SK-N-MC (cell line): ENCODE measurements around the gene OLFML3.
A peak's percentile ranks its signal among the peaks of the same experiment; 100 is the strongest.

Experiments used
- DNase-seq: peaks from one replicate; pipeline ENCODE4 v3.0.0-alpha.2; 2011; ENCODE audit warnings: low read depth, low spot score
- H3K27ac ChIP-seq: fragments of 200-600 bp; sonication (generic); 2 replicates; pipeline ENCODE4 v1.5.1; 2016; ENCODE audit warnings: mixed run types
- H3K36me3 ChIP-seq: fragments of 200-600 bp; sonication (generic); 2 replicates; pipeline ENCODE4 v1.6.1; 2017; ENCODE audit warnings: antibody characterized with exemption, low read length, mixed read lengths; ENCODE audit not compliant: insufficient read depth
- H3K4me3 ChIP-seq: fragments of 200-600 bp; sonication (generic); 2 replicates; pipeline ENCODE4 v1.5.1; 2016
- H3K9ac ChIP-seq: fragments of 200-600 bp; sonication (generic); 2 replicates; pipeline ENCODE4 v1.8.0; 2017; ENCODE audit warnings: mixed run types, mixed read lengths; ENCODE audit not compliant: insufficient read length
- H3K9me3 ChIP-seq: fragments of 200-600 bp; sonication (generic); 2 replicates; pipeline ENCODE4 v1.6.1; 2017; ENCODE audit warnings: low read depth, mild to moderate bottlenecking, antibody characterized with exemption, low read length, moderate library complexity, mixed read lengths
- EZH2 ChIP-seq: fragments of 200-600 bp; sonication (generic); IDR thresholded peaks from one replicate; pipeline ENCODE4 v1.6.1; 2017; ENCODE audit warnings: antibody characterized with exemption
- FOXP2 ChIP-seq: optimal IDR thresholded peaks from 2 replicates; pipeline ENCODE3; 2011; ENCODE audit warnings: mild to moderate bottlenecking, moderate library complexity; ENCODE audit not compliant: insufficient read depth; ENCODE audit errors: extremely low read length, control extremely low read depth
- POLR2AphosphoS5 ChIP-seq: IDR thresholded peaks from 2 replicates; pipeline ENCODE4 v1.6.1; 2012; ENCODE audit warnings: mild to moderate bottlenecking, low read depth, low read length, borderline replicate concordance

OLFML3 gene

DNA sequence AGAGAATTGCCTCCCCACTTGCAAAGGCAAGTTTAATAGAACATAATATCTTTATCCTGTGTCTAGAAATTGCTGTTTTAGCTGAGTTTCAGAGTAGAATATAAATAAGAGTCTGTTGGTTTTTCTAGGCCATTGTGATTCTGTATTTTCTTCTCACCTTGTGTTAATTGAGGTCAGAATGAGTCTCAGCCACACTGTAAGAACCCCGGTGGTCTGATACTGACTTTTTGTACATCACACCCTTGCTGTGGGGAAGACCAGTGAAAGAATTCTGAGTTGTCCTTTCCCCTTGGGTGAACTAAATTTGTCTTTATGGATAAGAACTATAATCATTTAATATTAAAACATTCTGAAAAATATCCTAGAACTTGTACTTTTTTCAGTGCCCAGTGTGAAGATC, 43.3 kb upstream of the OLFML3 start:
- no peak for TF ChIP-seq POLR2AphosphoS5
- Histone ChIP-seq H3K4me3 (no peak overlapping the region), H3K9me3 (no peaks in the 10 kb centered on the region), H3K27ac (peak overlapping the region; percentile 16; the same call in 1 of the 2 replicates), H3K36me3 (peaks cover 29% of the 10 kb centered on the region), H3K9ac (no peak overlapping the region)
- DNase-seq, result no peak

- TF ChIP-seq EZH2, result no peak
- no peak for TF ChIP-seq FOXP2
- TF ChIP-seq POLR2AphosphoS5, result no peak
- no peaks in the 10 kb centered on the region for H3K9me3 ChIP-seq
- peak overlapping the region; percentile 8 for H3K9ac ChIP-seq
- no peak for DNase-seq
- no peak overlapping the region for H3K4me3 ChIP-seq
- peaks cover 37% of the 10 kb centered on the region for H3K36me3 ChIP-seq
- 0 out of 2 replicates have a peak overlapping the region, but pooled peaks have one; percentile 26 for H3K27ac ChIP-seq
These were observed 42.1 kb upstream of the OLFML3 start for GRCh38 chr1:113937146-113937545.

GRCh38 chr1:113938192-113938591, 41.1 kb upstream of the OLFML3 start:
- Histone ChIP-seq H3K9me3 (no peaks in the 10 kb centered on the region), H3K36me3 (peaks cover 46% of the 10 kb centered on the region), H3K27ac (peak overlapping the region; percentile 40; the same call in 1 of the 2 replicates), H3K4me3 (no peak overlapping the region), H3K9ac (no peak overlapping the region)
- DNase-seq, result no peak
- no peak for TF ChIP-seq EZH2
- no peak for TF ChIP-seq POLR2AphosphoS5
- no peak for TF ChIP-seq FOXP2

DNA sequence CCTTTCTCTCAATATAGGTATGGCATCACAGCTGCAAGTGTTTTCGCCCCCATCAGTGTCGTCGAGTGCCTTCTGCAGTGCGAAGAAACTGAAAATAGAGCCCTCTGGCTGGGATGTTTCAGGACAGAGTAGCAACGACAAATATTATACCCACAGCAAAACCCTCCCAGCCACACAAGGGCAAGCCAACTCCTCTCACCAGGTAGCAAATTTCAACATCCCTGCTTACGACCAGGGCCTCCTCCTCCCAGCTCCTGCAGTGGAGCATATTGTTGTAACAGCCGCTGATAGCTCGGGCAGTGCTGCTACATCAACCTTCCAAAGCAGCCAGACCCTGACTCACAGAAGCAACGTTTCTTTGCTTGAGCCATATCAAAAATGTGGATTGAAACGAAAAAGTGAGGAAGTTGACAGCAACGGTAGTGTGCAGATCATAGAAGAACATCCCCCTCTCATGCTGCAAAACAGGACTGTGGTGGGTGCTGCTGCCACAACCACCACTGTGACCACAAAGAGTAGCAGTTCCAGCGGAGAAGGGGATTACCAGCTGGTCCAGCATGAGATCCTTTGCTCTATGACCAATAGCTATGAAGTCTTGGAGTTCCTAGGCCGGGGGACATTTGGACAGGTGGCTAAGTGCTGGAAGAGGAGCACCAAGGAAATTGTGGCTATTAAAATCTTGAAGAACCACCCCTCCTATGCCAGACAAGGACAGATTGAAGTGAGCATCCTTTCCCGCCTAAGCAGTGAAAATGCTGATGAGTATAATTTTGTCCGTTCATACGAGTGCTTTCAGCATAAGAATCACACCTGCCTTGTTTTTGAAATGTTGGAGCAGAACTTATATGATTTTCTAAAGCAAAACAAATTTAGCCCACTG, 38.7 kb upstream of the OLFML3 start:
- no peak for TF ChIP-seq FOXP2
- no peak for TF ChIP-seq POLR2AphosphoS5
- TF ChIP-seq EZH2, result no peak
- peak overlapping the region; percentile 81 for H3K27ac ChIP-seq
- no peak overlapping the region for H3K9ac ChIP-seq
- no peak overlapping the region for H3K4me3 ChIP-seq
- peaks cover 52% of the 10 kb centered on the region for H3K36me3 ChIP-seq
- no peak for DNase-seq
- H3K9me3 ChIP-seq, result peaks cover 11% of the 10 kb centered on the region; the same call in 1 of the 2 replicates

DNA sequence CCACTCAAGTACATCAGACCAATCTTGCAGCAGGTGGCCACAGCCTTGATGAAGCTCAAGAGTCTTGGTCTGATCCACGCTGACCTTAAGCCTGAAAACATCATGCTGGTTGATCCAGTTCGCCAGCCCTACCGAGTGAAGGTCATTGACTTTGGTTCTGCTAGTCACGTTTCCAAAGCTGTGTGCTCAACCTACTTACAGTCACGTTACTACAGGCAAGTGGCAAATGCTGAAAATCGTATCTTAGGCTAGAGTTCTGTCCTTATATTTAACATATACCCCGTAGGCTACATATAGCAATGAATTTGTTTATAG, 38.1 kb upstream of the OLFML3 start:
- Histone ChIP-seq H3K9ac (no peak overlapping the region), H3K27ac (0 out of 2 replicates have a peak overlapping the region, but pooled peaks have one; percentile 21)
- no peak for TF ChIP-seq FOXP2
- no peak for TF ChIP-seq POLR2AphosphoS5
- no peak for TF ChIP-seq EZH2

GRCh38 chr1:113942527-113942926, 36.7 kb upstream of the OLFML3 start:
- Histone ChIP-seq H3K36me3 (peaks cover 57% of the 10 kb centered on the region), H3K27ac (no peak overlapping the region), H3K9ac (no peak overlapping the region), H3K4me3 (no peak overlapping the region), H3K9me3 (peaks cover 11% of the 10 kb centered on the region; the same call in 1 of the 2 replicates)
- no peak for DNase-seq
- TF ChIP-seq POLR2AphosphoS5 (no peak), FOXP2 (no peak), EZH2 (no peak)

More for the DNA sequence above, 38.1 kb upstream of the OLFML3 start:
- no peak for DNase-seq
- H3K9me3 ChIP-seq, result peaks cover 11% of the 10 kb centered on the region; the same call in 1 of the 2 replicates
- H3K36me3 ChIP-seq, result peaks cover 57% of the 10 kb centered on the region
- H3K4me3 ChIP-seq, result no peak overlapping the region

DNA sequence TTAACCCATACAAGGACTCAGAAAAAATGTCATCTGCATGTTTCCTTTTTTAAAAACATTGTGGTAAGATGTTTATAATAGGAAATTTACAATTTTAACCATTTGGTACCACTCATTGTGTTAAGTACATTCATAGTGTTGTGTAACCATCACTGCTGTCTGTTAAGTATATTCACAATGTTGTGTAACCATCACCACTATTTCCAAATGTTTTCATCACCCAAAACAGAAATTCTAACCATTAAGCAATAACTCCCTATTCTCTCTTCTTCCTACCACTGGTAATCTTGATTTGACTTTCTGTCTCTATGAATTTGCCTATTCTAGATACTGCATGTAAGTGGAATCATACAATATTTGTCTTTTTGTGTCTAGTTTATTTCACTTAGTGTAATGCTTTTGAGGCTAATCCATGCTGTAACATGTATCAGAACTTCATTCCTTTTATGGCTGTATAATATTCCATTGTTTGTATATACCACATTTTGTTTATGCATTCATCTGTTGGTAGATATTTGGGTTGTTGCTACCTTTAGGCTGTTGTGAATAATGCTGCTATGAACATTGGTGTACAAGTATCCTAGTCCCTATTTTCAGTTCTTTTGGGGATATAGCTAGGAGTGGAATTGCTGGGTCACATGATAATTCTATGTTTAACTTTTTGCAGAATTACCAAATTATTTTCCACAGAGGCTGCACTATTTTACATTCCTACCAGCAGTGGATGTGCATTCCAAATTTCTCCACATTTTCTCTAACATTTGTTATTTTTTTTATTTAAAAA, 36.1 kb upstream of the OLFML3 start:
- no peak for DNase-seq
- H3K27ac ChIP-seq, result no peak overlapping the region

DNA sequence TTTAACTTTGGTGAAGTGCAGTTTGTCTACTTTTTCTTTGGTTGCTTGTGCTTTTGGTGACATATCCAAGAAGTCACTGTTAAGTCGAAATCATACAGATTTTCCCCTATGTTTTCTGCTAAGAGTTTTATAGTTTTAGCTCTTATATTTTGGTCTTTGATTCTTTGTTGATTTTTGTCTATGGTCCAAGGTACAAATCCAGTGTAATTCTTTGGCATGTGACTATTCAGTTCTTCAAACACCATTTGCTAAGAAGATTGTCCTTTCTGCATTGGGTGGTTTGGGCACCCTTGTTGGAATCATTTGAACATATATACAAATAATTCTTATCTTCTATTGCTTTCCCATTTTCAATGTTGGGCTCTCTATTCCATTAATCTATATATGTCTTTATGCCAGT, 33.9 kb upstream of the OLFML3 start:
- no peak for TF ChIP-seq EZH2
- no peak for TF ChIP-seq FOXP2
- no peak for TF ChIP-seq POLR2AphosphoS5
- Histone ChIP-seq H3K9me3 (peaks cover 11% of the 10 kb centered on the region; the same call in 1 of the 2 replicates), H3K36me3 (peaks cover 58% of the 10 kb centered on the region), H3K9ac (no peak overlapping the region), H3K27ac (no peak overlapping the region), H3K4me3 (no peak overlapping the region)
- DNase-seq, result no peak

More for the DNA sequence above, 36.1 kb upstream of the OLFML3 start:
- Histone ChIP-seq H3K9me3 (peaks cover 11% of the 10 kb centered on the region; the same call in 1 of the 2 replicates), H3K4me3 (no peak overlapping the region), H3K9ac (no peak overlapping the region), H3K36me3 (peaks cover 57% of the 10 kb centered on the region)
- TF ChIP-seq EZH2, result no peak
